ENCODE measurements around the gene SLC23A1.

The SLC23A1 gene

DNA sequence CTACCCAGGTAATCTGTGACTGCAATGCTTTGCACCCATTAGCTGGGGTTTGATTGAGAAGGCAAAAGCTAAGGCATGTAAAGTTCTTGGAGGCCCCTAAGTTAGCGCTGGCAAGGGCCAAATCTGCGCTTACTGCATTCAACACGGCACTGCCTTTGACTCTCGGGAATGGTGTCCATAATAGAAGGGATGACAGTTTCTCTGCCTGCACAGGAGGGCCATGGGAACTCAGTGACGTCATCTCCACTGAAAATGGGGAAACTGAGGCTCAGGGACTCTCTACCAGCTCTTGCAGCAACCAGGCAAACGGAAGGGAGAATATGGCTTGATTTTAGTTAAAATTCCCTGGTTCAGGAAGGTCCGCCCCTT, 20.3 kb upstream of the SLC23A1 start:
- CTCF ChIA-PET, result interaction anchor here (0.5 to 1.6 kb wide), 11 partner anchors 8 to 990 kb away, joined by 3 to 4 read pairs (median 3); no protein-coding TSS in a partner anchor
- H3K4me1 ChIP-seq (ENCODE audit: control insufficient read depth, insufficient read depth, low read length), result peaks cover 5% of the 10 kb centered on the region; the same call in 1 of the 2 replicates

GRCh38 chr5:139402561-139403158, 19.6 kb upstream of the SLC23A1 start:
- CTCF ChIA-PET, result interaction anchor here (0.5 to 2.8 kb wide), 21 partner anchors 9 to 1102 kb away, joined by 3 to 18 read pairs (median 3); no protein-coding TSS in a partner anchor
- H3K4me3 ChIP-seq (ENCODE audit: low read depth, low read length), result no peak overlapping the region
- no peak overlapping the region for H3K27ac ChIP-seq (ENCODE audit: extremely low read depth, low read depth, low read length)
- POLR2A ChIA-PET, result interaction anchor here (1.4 to 2.3 kb wide), 2 partner anchors 36 to 109 kb away, joined by 3 to 8 read pairs; partner anchors contain the start of genes DNAJC18 and MATR3
- no peaks in the 10 kb centered on the region for H3K9me3 ChIP-seq (ENCODE audit: control insufficient read depth, insufficient read depth, low read depth, low read length)
- H3K36me3 ChIP-seq (ENCODE audit: control insufficient read depth in 2 of 2, insufficient read depth in 1 of 2, low read length in 2 of 2), result peaks cover 0 to 12% of the 10 kb centered on the region in 2 experiments; a peak in 2 of 3 replicates
- H3K4me1 ChIP-seq (ENCODE audit: control insufficient read depth, insufficient read depth, low read length), result peaks cover 5% of the 10 kb centered on the region; the same call in 1 of the 2 replicates
- TF ChIP-seq ZNF654 (tag by site-specific recombination; IDR thresholded peaks at IDR 0.05; ENCODE audit: low read depth) (peak; percentile 37), ZBTB21 (tag by site-specific recombination; IDR thresholded peaks at IDR 0.05) (no peak), YY1 (tag by site-specific recombination; IDR thresholded peaks at IDR 0.05) (no peak), ZNF423 (tag by site-specific recombination; IDR thresholded peaks at IDR 0.05) (no peak), ZNF155 (tag by site-specific recombination; IDR thresholded peaks at IDR 0.05) (no peak), KLF17 (tag by site-specific recombination; IDR thresholded peaks at IDR 0.05) (no peak), SP7 (tag by site-specific recombination; IDR thresholded peaks at IDR 0.05) (0 out of 2 replicates have a peak, but pooled peaks have one; percentile 15), ZFHX2 (tag by site-specific recombination; conservative IDR thresholded peaks at IDR 0.05) (no peak), ZNF404 (tag by site-specific recombination; IDR thresholded peaks at IDR 0.05) (no peak), CTCF (tag by site-specific recombination; IDR thresholded peaks at IDR 0.05) (peak; percentile 66), ZNF677 (tag by site-specific recombination; IDR thresholded peaks at IDR 0.05) (no peak), ZBTB17 (tag by site-specific recombination; IDR thresholded peaks at IDR 0.05) (peak; percentile 62), ZNF19 (tag by site-specific recombination; IDR thresholded peaks at IDR 0.05; ENCODE audit: low read depth) (no peak), ZNF354C (tag by site-specific recombination; IDR thresholded peaks at IDR 0.05; ENCODE audit: borderline replicate concordance, low read depth) (no peak), ZNF830 (tag by site-specific recombination; IDR thresholded peaks at IDR 0.05; ENCODE audit: low read depth) (no peak), KLF10 (tag by site-specific recombination; IDR thresholded peaks at IDR 0.05) (no peak), ZFP69B (tag by site-specific recombination; IDR thresholded peaks at IDR 0.05) (no peak), ZBTB26 (tag by site-specific recombination; optimal IDR thresholded peaks at IDR 0.05) (peak; percentile 5), KLF9 (tag by site-specific recombination; IDR thresholded peaks at IDR 0.05; ENCODE audit: low read depth) (no peak)
- TF ChIP-seq, protein P1, sequence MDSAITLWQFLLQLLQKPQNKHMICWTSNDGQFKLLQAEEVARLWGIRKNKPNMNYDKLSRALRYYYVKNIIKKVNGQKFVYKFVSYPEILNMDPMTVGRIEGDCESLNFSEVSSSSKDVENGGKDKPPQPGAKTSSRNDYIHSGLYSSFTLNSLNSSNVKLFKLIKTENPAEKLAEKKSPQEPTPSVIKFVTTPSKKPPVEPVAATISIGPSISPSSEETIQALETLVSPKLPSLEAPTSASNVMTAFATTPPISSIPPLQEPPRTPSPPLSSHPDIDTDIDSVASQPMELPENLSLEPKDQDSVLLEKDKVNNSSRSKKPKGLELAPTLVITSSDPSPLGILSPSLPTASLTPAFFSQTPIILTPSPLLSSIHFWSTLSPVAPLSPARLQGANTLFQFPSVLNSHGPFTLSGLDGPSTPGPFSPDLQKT (IDR thresholded peaks at IDR 0.05; ENCODE audit: borderline replicate concordance, low read depth, low read length), result no peak

More for the DNA sequence above, 20.3 kb upstream of the SLC23A1 start:
- peak; percentile 96 for TF ChIP-seq ZNF335 (tag by site-specific recombination; conservative IDR thresholded peaks at IDR 0.05)
- TF ChIP-seq, protein P2, sequence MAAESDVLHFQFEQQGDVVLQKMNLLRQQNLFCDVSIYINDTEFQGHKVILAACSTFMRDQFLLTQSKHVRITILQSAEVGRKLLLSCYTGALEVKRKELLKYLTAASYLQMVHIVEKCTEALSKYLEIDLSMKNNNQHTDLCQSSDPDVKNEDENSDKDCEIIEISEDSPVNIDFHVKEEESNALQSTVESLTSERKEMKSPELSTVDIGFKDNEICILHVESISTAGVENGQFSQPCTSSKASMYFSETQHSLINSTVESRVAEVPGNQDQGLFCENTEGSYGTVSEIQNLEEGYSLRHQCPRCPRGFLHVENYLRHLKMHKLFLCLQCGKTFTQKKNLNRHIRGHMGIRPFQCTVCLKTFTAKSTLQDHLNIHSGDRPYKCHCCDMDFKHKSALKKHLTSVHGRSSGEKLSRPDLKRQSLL (tag by site-specific recombination; IDR thresholded peaks at IDR 0.05), result no peak
- peak; percentile 57; the same call in 1 of the 2 replicates for TF ChIP-seq ZBTB48 (tag by site-specific recombination; IDR thresholded peaks at IDR 0.05)
- peak; percentile 34; the same call in 1 of the 2 replicates for TF ChIP-seq SCRT2 (tag by site-specific recombination; IDR thresholded peaks at IDR 0.05)
- TF ChIP-seq, protein P3, sequence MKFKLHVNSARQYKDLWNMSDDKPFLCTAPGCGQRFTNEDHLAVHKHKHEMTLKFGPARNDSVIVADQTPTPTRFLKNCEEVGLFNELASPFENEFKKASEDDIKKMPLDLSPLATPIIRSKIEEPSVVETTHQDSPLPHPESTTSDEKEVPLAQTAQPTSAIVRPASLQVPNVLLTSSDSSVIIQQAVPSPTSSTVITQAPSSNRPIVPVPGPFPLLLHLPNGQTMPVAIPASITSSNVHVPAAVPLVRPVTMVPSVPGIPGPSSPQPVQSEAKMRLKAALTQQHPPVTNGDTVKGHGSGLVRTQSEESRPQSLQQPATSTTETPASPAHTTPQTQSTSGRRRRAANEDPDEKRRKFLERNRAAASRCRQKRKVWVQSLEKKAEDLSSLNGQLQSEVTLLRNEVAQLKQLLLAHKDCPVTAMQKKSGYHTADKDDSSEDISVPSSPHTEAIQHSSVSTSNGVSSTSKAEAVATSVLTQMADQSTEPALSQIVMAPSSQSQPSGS (tag by site-specific recombination; IDR thresholded peaks at IDR 0.05; ENCODE audit: low read depth), result peak; percentile 98
- peak; percentile 40; the same call in 1 of the 2 replicates for TF ChIP-seq IKZF3 (tag by site-specific recombination; IDR thresholded peaks at IDR 0.05)
- no peak for TF ChIP-seq ZNF121 (tag by site-specific recombination; IDR thresholded peaks at IDR 0.05)
- H3K36me3 ChIP-seq (ENCODE audit: control insufficient read depth in 2 of 2, insufficient read depth in 1 of 2, low read length in 2 of 2), result peaks cover 0 to 12% of the 10 kb centered on the region in 2 experiments; a peak in 2 of 3 replicates
- H3K27ac ChIP-seq (ENCODE audit: extremely low read depth, low read depth, low read length), result peak overlapping the region; percentile 82
- H3K9me3 ChIP-seq (ENCODE audit: control insufficient read depth, insufficient read depth, low read depth, low read length), result no peaks in the 10 kb centered on the region
- H3K4me3 ChIP-seq (ENCODE audit: low read depth, low read length), result peak overlapping the region; percentile 56
- POLR2A ChIA-PET, result interaction anchor here (0.7 to 2.3 kb wide), 5 partner anchors 11 to 110 kb away, joined by 3 to 8 read pairs (median 3); partner anchors contain the start of genes DNAJC18, MATR3, PAIP2 and STING1
